Fibroblast of lung (primary cell): ENCODE results near the gene LIN7C. TPM values are rescaled to one million over a fixed set of nuclear protein-coding genes. Genes with fewer than 3 reads are reported as not detected.
"Not testable (repeated sequence)": the region's sequence is repeated elsewhere in the genome, so short reads cannot be mapped to it uniquely, and the experiment has no call there.

Experiments used
- DNase-seq, 2 donors: peaks; one replicate each; pipeline versions ENCODE4 v3.0.0 to v3.0.0-alpha.2; 2010; ENCODE audit warnings: low read depth in 2 of 2
- H2AFZ ChIP-seq: 2 replicates; pipeline ENCODE4 v1.5.1; 2012; ENCODE audit warnings: low read length, control low read depth, inconsistent platforms
- H3K27ac ChIP-seq: 2 replicates; pipeline ENCODE4 v1.5.1; 2011; ENCODE audit warnings: low read length, control low read depth; ENCODE audit not compliant: insufficient read depth
- H3K27me3 ChIP-seq: 2 replicates; pipeline ENCODE4 v1.5.1; 2011; ENCODE audit warnings: mild to moderate bottlenecking, low read length; ENCODE audit not compliant: control insufficient read depth, insufficient read depth
- H3K36me3 ChIP-seq: 2 replicates; pipeline ENCODE4 v1.5.1; 2011; ENCODE audit warnings: low read length; ENCODE audit not compliant: control insufficient read depth, insufficient read depth
- H3K4me1 ChIP-seq: 2 replicates; pipeline ENCODE4 v1.5.1; 2011; ENCODE audit warnings: low read length; ENCODE audit not compliant: control insufficient read depth, insufficient read depth; ENCODE audit errors: extremely low read depth
- H3K4me2 ChIP-seq: 2 replicates; pipeline ENCODE4 v1.5.1; 2011; ENCODE audit warnings: low read length, control low read depth; ENCODE audit not compliant: insufficient read depth; ENCODE audit errors: extremely low read depth
- H3K4me3 ChIP-seq, 4 experiments: fragments of 200-600 bp in 1 of 4; sonication (generic) in 1 of 4; replicated peaks in 1 of 4; 2 replicates each; pipeline ENCODE4 v1.5.1; 2011 to 2016; ENCODE audit warnings: low read length in 4 of 4, low read depth in 3 of 4, mild to moderate bottlenecking in 3 of 4, control low read depth in 2 of 4, inconsistent platforms in 1 of 4, mixed read lengths in 1 of 4; ENCODE audit not compliant: insufficient read depth in 1 of 4; ENCODE audit errors: control extremely low read depth in 1 of 4
- H3K79me2 ChIP-seq: 2 replicates; pipeline ENCODE4 v1.5.1; 2012; ENCODE audit warnings: mild to moderate bottlenecking, low read length, inconsistent platforms; ENCODE audit not compliant: control insufficient read depth, insufficient read depth
- H3K9ac ChIP-seq: 2 replicates; pipeline ENCODE4 v1.5.1; 2011; ENCODE audit warnings: mild to moderate bottlenecking, low read length, control low read depth; ENCODE audit not compliant: insufficient read depth
- H3K9me3 ChIP-seq: 2 replicates; pipeline ENCODE4 v1.5.1; 2012; ENCODE audit warnings: low read depth, low read length; ENCODE audit not compliant: control insufficient read depth, insufficient read depth
- H4K20me1 ChIP-seq: 2 replicates; pipeline ENCODE4 v1.5.1; 2011; ENCODE audit warnings: low read length; ENCODE audit not compliant: control insufficient read depth, insufficient read depth; ENCODE audit errors: extremely low read depth
- CTCF ChIP-seq, 2 donors: IDR thresholded peaks in 1 of 2; conservative IDR thresholded peaks in 1 of 2; 1 replicate in 1 of 2; 2 replicates in 1 of 2; pipeline ENCODE4 v1.5.1; 2011 to 2012; ENCODE audit warnings: low read length in 2 of 2, control low read depth in 1 of 2, inconsistent platforms in 1 of 2, low read depth in 1 of 2, mild to moderate bottlenecking in 1 of 2
- EZH2 ChIP-seq: IDR thresholded peaks from 2 replicates; pipeline ENCODE4 v1.5.1; 2012; ENCODE audit warnings: low read length, control low read depth, mild to moderate bottlenecking; ENCODE audit errors: missing control alignments
- polyA plus RNA-seq, 2 donors: library from polyadenylated mRNA; depleted of rRNA in 1 of 2; stranded (reverse) in 1 of 2; unstranded in 1 of 2; fragments of >200 nt; gene quantifications; 2 replicates each; pipeline ENCODE4 v1.2.1, GENCODE V29; 2011 to 2012; ENCODE audit warnings: missing spikeins in 1 of 2
- total RNA-seq: library from RNA; depleted of rRNA; stranded (reverse); fragments of >200 nt; gene quantifications from 2 replicates; pipeline ENCODE4 v1.2.1, GENCODE V29; 2014

The LIN7C gene
- total and polyA plus RNA-seq, 2 donors (not counting 1 experiment from before 2014, with no cell fraction given), result 43.2 to 62.6 TPM

GRCh38 chr11:27520226-27520625 lies 13.7 kb upstream of the LIN7C start:
- Histone ChIP-seq H3K9me3 (no peaks in the 10 kb centered on the region), H3K9ac (no peak overlapping the region), H3K4me1 (no peaks in the 10 kb centered on the region), H3K79me2 (no peaks in the 10 kb centered on the region), H2AFZ (no peak overlapping the region), H3K36me3 (no peaks in the 10 kb centered on the region), H4K20me1 (no peaks in the 10 kb centered on the region), H3K4me2 (no peak overlapping the region), H3K27ac (no peak overlapping the region), H3K4me3 (no peak overlapping the region), H3K27me3 (no peaks in the 10 kb centered on the region)
- DNase-seq, result no peak
- TF ChIP-seq EZH2, result no peak
- TF ChIP-seq CTCF (conservative IDR thresholded peaks at IDR 0.05 in 1 of 2, IDR thresholded peaks at IDR 0.05 in 1 of 2; ENCODE audit: low read depth in 1 of 2, low read length in 2 of 2), result no peak

GRCh38 chr11:27518518-27518917 lies 11.9 kb upstream of the LIN7C start:
- DNase-seq, result no peak
- Histone ChIP-seq H4K20me1 (no peaks in the 10 kb centered on the region), H3K4me2 (no peak overlapping the region), H3K27ac (no peak overlapping the region), H2AFZ (no peak overlapping the region), H3K4me1 (no peaks in the 10 kb centered on the region), H3K9ac (no peak overlapping the region), H3K79me2 (no peaks in the 10 kb centered on the region), H3K27me3 (no peaks in the 10 kb centered on the region), H3K4me3 (no peak overlapping the region), H3K36me3 (no peaks in the 10 kb centered on the region), H3K9me3 (no peaks in the 10 kb centered on the region)
- no peak for TF ChIP-seq EZH2
- TF ChIP-seq CTCF (conservative IDR thresholded peaks at IDR 0.05 in 1 of 2, IDR thresholded peaks at IDR 0.05 in 1 of 2; ENCODE audit: low read depth in 1 of 2, low read length in 2 of 2), result no peak

GRCh38 chr11:27517490-27517889 lies 10.9 kb upstream of the LIN7C start:
- not testable (repeated sequence) for H3K9ac ChIP-seq, H3K4me3 ChIP-seq, H3K36me3 ChIP-seq, H2AFZ ChIP-seq, H3K4me2 ChIP-seq, H3K79me2 ChIP-seq, H4K20me1 ChIP-seq, H3K27ac ChIP-seq, H3K27me3 ChIP-seq, DNase-seq, H3K4me1 ChIP-seq, H3K9me3 ChIP-seq
